H1 (cell line): ENCODE measurements around the gene SLC5A12. TPM values are rescaled to one million over a fixed set of nuclear protein-coding genes. Genes with fewer than 3 reads are reported as not detected.

ENCODE experiments used
- ASH2L ChIP-seq: fragments of 200-600, 300-600 bp; sonication (generic); IDR thresholded peaks from one replicate; pipeline ENCODE4 v1.7.1; 2017; ENCODE audit warnings: low read length
- CBX8 ChIP-seq: fragments of 300-800, 300-1000 bp; sonication (generic); IDR thresholded peaks from 2 replicates; pipeline ENCODE4 v1.7.1; 2016; ENCODE audit warnings: low read depth, low read length, borderline replicate concordance
- HDAC6 ChIP-seq: IDR thresholded peaks from one replicate; pipeline ENCODE4 v1.7.1; 2012; ENCODE audit warnings: low read depth, mild to moderate bottlenecking, inconsistent platforms, low read length, moderate library complexity
- JUN ChIP-seq: IDR thresholded peaks from 2 replicates; pipeline ENCODE4 v1.6.1; 2011; ENCODE audit warnings: low read depth, mild to moderate bottlenecking, improper control_type of control experiment, low read length
- POU5F1 ChIP-seq: IDR thresholded peaks from 2 replicates; pipeline ENCODE4 v1.6.1; 2011; ENCODE audit warnings: low read depth, mild to moderate bottlenecking, low read length, moderate library complexity
- SAP30 ChIP-seq: fragments of 300-600 bp; sonication (generic); IDR thresholded peaks from 2 replicates; pipeline ENCODE4 v1.7.1; 2012; ENCODE audit warnings: low read length, moderate library complexity, mild to moderate bottlenecking, inconsistent platforms; ENCODE audit not compliant: insufficient read depth, insufficient replicate concordance
- SIX5 ChIP-seq: IDR thresholded peaks from 2 replicates; pipeline ENCODE4 v1.6.1; 2011; ENCODE audit warnings: mild to moderate bottlenecking, low read depth, low read length
- TAF7 ChIP-seq: optimal IDR thresholded peaks from 2 replicates; pipeline ENCODE3; 2011; ENCODE audit warnings: low read depth, mild to moderate bottlenecking, inconsistent platforms, low read length, moderate library complexity, borderline replicate concordance
- TCF12 ChIP-seq: IDR thresholded peaks from 2 replicates; pipeline ENCODE4 v1.6.1; 2011; ENCODE audit warnings: low read depth, mild to moderate bottlenecking, low read length
- polyA plus RNA-seq, 7 experiments: library from polyadenylated mRNA; depleted of rRNA in 3 of 7; stranded (reverse) in 5 of 7; unstranded in 2 of 7; fragments of >200 nt in 5 of 7; fragments of 200-250 nt in 2 of 7; gene quantifications; 1 replicate in 5 of 7; 2 replicates in 1 of 7; 4 replicates in 1 of 7; pipeline versions ENCODE4 v1.2.1 to v1.2.3, GENCODE V29; 2011 to 2013; ENCODE audit warnings: missing spikeins in 2 of 7, mixed read lengths in 2 of 7
- total RNA-seq: library from RNA; stranded (reverse); fragmentation: NEBNext Ultra II Directional; extraction: Animal tissue kit (Norgen Biotek cat#: 25700); gene quantifications from 2 replicates; pipeline ENCODE4 v1.2.1, GENCODE V29; 2021

SLC5A12 gene
- total and polyA plus RNA-seq, 2 of the 8 experiments (the other 6 are each of a cell fraction or from before 2014, with no cell fraction given), result 1.3 to 1.4 TPM

- TF ChIP-seq POU5F1, result no peak
- TF ChIP-seq CBX8, result no peak
- TF ChIP-seq SAP30, result no peak
- no peak for TF ChIP-seq ASH2L
- TF ChIP-seq SIX5, result no peak
- TF ChIP-seq TAF7, result no peak
- TF ChIP-seq JUN, result no peak
- no peak for TF ChIP-seq TCF12
- TF ChIP-seq HDAC6, result no peak
- TF ChIP-seq, all 59 proteins: peak for 0
These were observed 9.4 kb downstream of the SLC5A12 start (continued) for GRCh38 chr11:26712497-26712896.
